IMR-90 (cell line): ENCODE measurements around the gene PPP1R3F.

ENCODE experiments used
- BHLHE40 ChIP-seq: fragments of 150-350 bp; IDR thresholded peaks from 2 replicates; pipeline ENCODE4 v1.6.1; 2016; ENCODE audit warnings: mild to moderate bottlenecking, low read depth, low read length
- CHD1 ChIP-seq: IDR thresholded peaks from 2 replicates; pipeline ENCODE4 v1.6.1; 2012; ENCODE audit warnings: low read depth, low read length, improper control_type of control experiment
- POLR2A ChIP-seq: IDR thresholded peaks from 2 replicates; pipeline ENCODE4 v1.6.1; 2012; ENCODE audit warnings: mild to moderate bottlenecking, low read depth, low read length
- RFX5 ChIP-seq: IDR thresholded peaks from 2 replicates; pipeline ENCODE4 v1.8.0; 2012; ENCODE audit warnings: low read depth, mild to moderate bottlenecking, low read length, moderate library complexity
- USF2 ChIP-seq: fragments of 150-350 bp; IDR thresholded peaks from 2 replicates; pipeline ENCODE4 v1.6.1; 2017; ENCODE audit warnings: mild to moderate bottlenecking, antibody characterized with exemption, low read length, low read depth
- TF ChIP-seq, protein P1 (sequence below): conservative IDR thresholded peaks from 2 replicates; pipeline ENCODE4 v1.5.1; 2012; ENCODE audit warnings: mild to moderate bottlenecking, low read depth, low read length, improper control_type of control experiment

DNA sequence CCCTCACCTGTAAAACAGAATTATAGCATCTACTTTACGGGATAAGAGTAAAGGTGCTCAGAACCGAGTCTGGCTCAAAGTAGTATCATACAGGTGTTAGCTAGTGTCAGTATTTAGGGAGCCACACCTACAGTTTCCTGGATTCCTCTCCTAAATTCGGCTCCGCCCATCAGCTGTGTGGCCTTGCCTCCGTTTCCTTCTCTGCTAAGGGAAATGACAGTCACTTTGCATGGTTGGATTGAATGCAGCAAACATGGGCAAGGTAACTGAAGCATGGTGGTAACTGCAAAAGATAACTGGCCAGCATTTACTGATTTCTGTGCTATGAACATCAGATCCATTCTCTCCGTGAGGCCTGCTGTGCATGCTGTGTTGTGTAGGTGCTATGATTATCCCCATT is 2.8 kb downstream of the PPP1R3F start:
- TF ChIP-seq POLR2A (no peak), RFX5 (no peak), CHD1 (no peak), USF2 (no peak), BHLHE40 (no peak)
- TF ChIP-seq, protein P1, sequence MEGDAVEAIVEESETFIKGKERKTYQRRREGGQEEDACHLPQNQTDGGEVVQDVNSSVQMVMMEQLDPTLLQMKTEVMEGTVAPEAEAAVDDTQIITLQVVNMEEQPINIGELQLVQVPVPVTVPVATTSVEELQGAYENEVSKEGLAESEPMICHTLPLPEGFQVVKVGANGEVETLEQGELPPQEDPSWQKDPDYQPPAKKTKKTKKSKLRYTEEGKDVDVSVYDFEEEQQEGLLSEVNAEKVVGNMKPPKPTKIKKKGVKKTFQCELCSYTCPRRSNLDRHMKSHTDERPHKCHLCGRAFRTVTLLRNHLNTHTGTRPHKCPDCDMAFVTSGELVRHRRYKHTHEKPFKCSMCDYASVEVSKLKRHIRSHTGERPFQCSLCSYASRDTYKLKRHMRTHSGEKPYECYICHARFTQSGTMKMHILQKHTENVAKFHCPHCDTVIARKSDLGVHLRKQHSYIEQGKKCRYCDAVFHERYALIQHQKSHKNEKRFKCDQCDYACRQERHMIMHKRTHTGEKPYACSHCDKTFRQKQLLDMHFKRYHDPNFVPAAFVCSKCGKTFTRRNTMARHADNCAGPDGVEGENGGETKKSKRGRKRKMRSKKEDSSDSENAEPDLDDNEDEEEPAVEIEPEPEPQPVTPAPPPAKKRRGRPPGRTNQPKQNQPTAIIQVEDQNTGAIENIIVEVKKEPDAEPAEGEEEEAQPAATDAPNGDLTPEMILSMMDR, result no peak
